Gastrocnemius medialis (tissue), 4 donors: ENCODE results near the gene ANXA3. TPM values are rescaled to one million over a fixed set of nuclear protein-coding genes. Genes with fewer than 3 reads are reported as not detected.

Experiments used
- ATAC-seq, 2 donors: fragments of 150-250 bp; one replicate each; pipeline ENCODE4 v1.9.1; 2016
- DNase-seq, 2 donors: peaks; one replicate each; pipeline ENCODE4 v3.0.0-alpha.2; 2019
- H3K27ac ChIP-seq, 4 donors: fragments of 200-600 bp; sonication (generic); 1 replicate in 1 of 4; 2 replicates in 3 of 4; pipeline ENCODE4 v1.5.1; 2016 to 2018; ENCODE audit warnings: mild to moderate bottlenecking in 2 of 4, moderate library complexity in 1 of 4
- H3K27me3 ChIP-seq, 3 donors: fragments of 200-600 bp; sonication (generic) in 2 of 3; 1 replicate in 1 of 3; 2 replicates in 2 of 3; pipeline versions ENCODE4 v1.5.1 to v1.6.0; 2016 to 2019; ENCODE audit warnings: mild to moderate bottlenecking in 1 of 3, moderate library complexity in 1 of 3
- H3K36me3 ChIP-seq, 2 donors: fragments of 200-600 bp; sonication (generic) in 1 of 2; one replicate each; pipeline ENCODE4 v1.5.1; 2017 to 2018
- H3K4me1 ChIP-seq, 2 donors: fragments of 200-600 bp; sonication (generic) in 1 of 2; one replicate each; pipeline ENCODE4 v1.5.1; 2016 to 2017; ENCODE audit warnings: mild to moderate bottlenecking in 2 of 2
- H3K4me3 ChIP-seq, 4 donors: fragments of 200-600 bp; sonication (generic) in 3 of 4; 1 replicate in 1 of 4; 2 replicates in 3 of 4; pipeline ENCODE4 v1.5.1; 2016 to 2019; ENCODE audit warnings: mild to moderate bottlenecking in 2 of 4
- H3K9me3 ChIP-seq, 3 donors: fragments of 200-600 bp; sonication (generic) in 2 of 3; 1 replicate in 1 of 3; 2 replicates in 2 of 3; pipeline ENCODE4 v1.5.1; 2016 to 2019
- CTCF ChIP-seq, 5 experiments: fragments of 450-650 bp in 3 of 5; fragments of 200-600 bp in 2 of 5; sonication (generic) in 2 of 5; IDR thresholded peaks in 4 of 5; conservative IDR thresholded peaks in 1 of 5; 1 replicate in 4 of 5; 2 replicates in 1 of 5; pipeline ENCODE4 v1.5.1; 2016 to 2019; ENCODE audit warnings: antibody characterized with exemption in 5 of 5, mild to moderate bottlenecking in 3 of 5, moderate library complexity in 3 of 5
- POLR2A ChIP-seq, 2 donors: fragments of 450-650 bp; IDR thresholded peaks; one replicate each; pipeline ENCODE4 v1.6.1; 2017; ENCODE audit warnings: antibody characterized with exemption in 2 of 2, mild to moderate bottlenecking in 2 of 2, moderate library complexity in 2 of 2
- in situ Hi-C, 4 donors: fragments of 200-750 bp; cut with MboI; loops; one replicate each; pipeline versions ENCODE4 v1.15.0 to v1.8.0; 2017; ENCODE audit warnings: low sequenced_read_pairs in 4 of 4
- intact Hi-C: fragments of 100-400 bp; cut with DNase I; formaldehyde crosslinking; loops from one replicate; pipeline ENCODE4 v1.15.1; 2023; ENCODE audit warnings: low total_unique reads
- total RNA-seq, 4 donors: library from RNA; depleted of rRNA; stranded (reverse); fragments of >200 nt; gene quantifications; one replicate each; pipeline versions ENCODE4 v1.1.0 to v1.2.3, GENCODE V29; 2016

Gene ANXA3
- total RNA-seq, 4 donors from 2014 or later = 15.4 to 22.8 (median 17.7) TPM

GRCh38 chr4:78527555-78527954, 24.0 kb upstream of the ANXA3 start:
- intact Hi-C loops (no loop called here), in situ Hi-C loops (no loop called here)
- H3K9me3 ChIP-seq = no peaks in the 10 kb centered on the region
- TF ChIP-seq POLR2A (IDR thresholded peaks at IDR 0.05) = no peak
- TF ChIP-seq CTCF (IDR thresholded peaks at IDR 0.05 in 4 of 5, conservative IDR thresholded peaks at IDR 0.05 in 1 of 5) = no peak
- no peaks in the 10 kb centered on the region for H3K27me3 ChIP-seq
- ATAC-seq = no peak
- H3K4me3 ChIP-seq = no peak overlapping the region
- H3K36me3 ChIP-seq = no peaks in the 10 kb centered on the region
- no peaks in the 10 kb centered on the region for H3K4me1 ChIP-seq
- no peak overlapping the region for H3K27ac ChIP-seq
- no peak for DNase-seq

GRCh38 chr4:78528327-78528726, 23.2 kb upstream of the ANXA3 start:
- Histone ChIP-seq H3K4me1 (no peaks in the 10 kb centered on the region), H3K36me3 (no peaks in the 10 kb centered on the region), H3K9me3 (no peaks in the 10 kb centered on the region), H3K27ac (no peak overlapping the region), H3K27me3 (no peaks in the 10 kb centered on the region), H3K4me3 (no peak overlapping the region)
- ATAC-seq (no peak), DNase-seq (no peak)
- intact Hi-C loops = no loop called here
- TF ChIP-seq POLR2A (IDR thresholded peaks at IDR 0.05) (no peak), CTCF (IDR thresholded peaks at IDR 0.05 in 4 of 5, conservative IDR thresholded peaks at IDR 0.05 in 1 of 5) (no peak)
- in situ Hi-C loops = no loop called here

GRCh38 chr4:78529569-78530209, 21.9 kb upstream of the ANXA3 start:
- ATAC-seq = no peak
- no peak overlapping the region for H3K4me3 ChIP-seq
- H3K9me3 ChIP-seq = no peaks in the 10 kb centered on the region
- no peaks in the 10 kb centered on the region for H3K4me1 ChIP-seq
- H3K36me3 ChIP-seq = no peaks in the 10 kb centered on the region
- intact Hi-C loops = no loop called here
- H3K27me3 ChIP-seq = no peaks in the 10 kb centered on the region
- TF ChIP-seq POLR2A (IDR thresholded peaks at IDR 0.05) (no peak), CTCF (IDR thresholded peaks at IDR 0.05 in 4 of 5, conservative IDR thresholded peaks at IDR 0.05 in 1 of 5) (no peak)
- no peak for DNase-seq
- in situ Hi-C loops = no loop called here
- H3K27ac ChIP-seq = no peak overlapping the region

GRCh38 chr4:78532046-78532445, 19.5 kb upstream of the ANXA3 start:
- TF ChIP-seq CTCF (IDR thresholded peaks at IDR 0.05 in 4 of 5, conservative IDR thresholded peaks at IDR 0.05 in 1 of 5) = no peak
- no peak for TF ChIP-seq POLR2A (IDR thresholded peaks at IDR 0.05)
- H3K9me3 ChIP-seq = no peaks in the 10 kb centered on the region
- in situ Hi-C loops (no loop called here), intact Hi-C loops (no loop called here)
- H3K4me3 ChIP-seq = no peak overlapping the region
- no peak overlapping the region for H3K27ac ChIP-seq
- ATAC-seq (no peak), DNase-seq (no peak)
- H3K27me3 ChIP-seq = no peaks in the 10 kb centered on the region
- H3K36me3 ChIP-seq = no peaks in the 10 kb centered on the region
- H3K4me1 ChIP-seq = no peaks in the 10 kb centered on the region

- in situ Hi-C loops (no loop called here), intact Hi-C loops (no loop called here)
- Histone ChIP-seq H3K27ac (no peak overlapping the region), H3K27me3 (no peaks in the 10 kb centered on the region), H3K36me3 (no peaks in the 10 kb centered on the region), H3K4me3 (no peak overlapping the region), H3K9me3 (no peaks in the 10 kb centered on the region), H3K4me1 (no peaks in the 10 kb centered on the region)
- no peak for DNase-seq
- ATAC-seq = no peak
- no peak for TF ChIP-seq CTCF (IDR thresholded peaks at IDR 0.05 in 4 of 5, conservative IDR thresholded peaks at IDR 0.05 in 1 of 5)
- TF ChIP-seq POLR2A (IDR thresholded peaks at IDR 0.05) = no peak
Measured at GRCh38 chr4:78533854-78534253, 17.7 kb upstream of the ANXA3 start.
